Stomach (tissue), 4 donors: Measurements from ENCODE around the gene MRPS6.

Experiments
- EP300 ChIP-seq: sonication (generic); formaldehyde crosslinking; IDR thresholded peaks from one replicate; pipeline ENCODE4 v1.6.1; 2017; ENCODE audit warnings: antibody characterized with exemption
- POLR2A ChIP-seq, 4 donors: fragments of 450-650 bp; IDR thresholded peaks; one replicate each; pipeline ENCODE4 v1.6.1; 2016; ENCODE audit warnings: antibody characterized with exemption in 4 of 4, control low read depth in 2 of 4, mild to moderate bottlenecking in 1 of 4, moderate library complexity in 1 of 4
- POLR2AphosphoS5 ChIP-seq, 3 donors: sonication (generic); formaldehyde crosslinking; IDR thresholded peaks; one replicate each; pipeline ENCODE4 v1.6.1; 2016; ENCODE audit warnings: antibody characterized with exemption in 3 of 3
- TF ChIP-seq, protein P1 (sequence below), 7 experiments: fragments of 450-650 bp in 4 of 7; fragments of 200-600 bp in 3 of 7; sonication (generic) in 3 of 7; IDR thresholded peaks; one replicate each; pipeline ENCODE4 v1.5.1; 2016 to 2019; ENCODE audit warnings: antibody characterized with exemption in 7 of 7, control low read depth in 2 of 7, mild to moderate bottlenecking in 1 of 7

DNA sequence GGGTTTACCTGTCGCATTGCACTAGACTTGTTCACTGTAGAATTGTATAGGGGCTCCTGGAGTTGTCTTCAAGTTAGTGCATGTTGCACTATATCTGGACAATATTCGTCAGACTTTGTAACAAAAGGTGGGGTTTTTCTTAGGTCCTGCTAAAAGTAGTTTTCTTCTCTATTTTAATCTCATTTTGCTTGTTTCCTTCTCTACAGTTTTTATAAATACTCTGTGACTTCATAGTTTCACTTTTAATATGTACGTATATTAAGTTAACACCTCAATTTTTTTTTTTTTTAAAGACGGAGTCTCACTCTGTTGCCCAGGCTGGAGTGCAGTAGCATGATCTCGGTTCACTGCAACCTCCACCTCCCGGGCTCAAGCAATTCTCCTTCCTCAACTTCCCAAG is 26.5 kb upstream of the MRPS6 start:
- TF ChIP-seq, protein P1, sequence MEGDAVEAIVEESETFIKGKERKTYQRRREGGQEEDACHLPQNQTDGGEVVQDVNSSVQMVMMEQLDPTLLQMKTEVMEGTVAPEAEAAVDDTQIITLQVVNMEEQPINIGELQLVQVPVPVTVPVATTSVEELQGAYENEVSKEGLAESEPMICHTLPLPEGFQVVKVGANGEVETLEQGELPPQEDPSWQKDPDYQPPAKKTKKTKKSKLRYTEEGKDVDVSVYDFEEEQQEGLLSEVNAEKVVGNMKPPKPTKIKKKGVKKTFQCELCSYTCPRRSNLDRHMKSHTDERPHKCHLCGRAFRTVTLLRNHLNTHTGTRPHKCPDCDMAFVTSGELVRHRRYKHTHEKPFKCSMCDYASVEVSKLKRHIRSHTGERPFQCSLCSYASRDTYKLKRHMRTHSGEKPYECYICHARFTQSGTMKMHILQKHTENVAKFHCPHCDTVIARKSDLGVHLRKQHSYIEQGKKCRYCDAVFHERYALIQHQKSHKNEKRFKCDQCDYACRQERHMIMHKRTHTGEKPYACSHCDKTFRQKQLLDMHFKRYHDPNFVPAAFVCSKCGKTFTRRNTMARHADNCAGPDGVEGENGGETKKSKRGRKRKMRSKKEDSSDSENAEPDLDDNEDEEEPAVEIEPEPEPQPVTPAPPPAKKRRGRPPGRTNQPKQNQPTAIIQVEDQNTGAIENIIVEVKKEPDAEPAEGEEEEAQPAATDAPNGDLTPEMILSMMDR (IDR thresholded peaks at IDR 0.05), result no peak
- TF ChIP-seq POLR2A (IDR thresholded peaks at IDR 0.05) (no peak), EP300 (no peak), POLR2AphosphoS5 (IDR thresholded peaks at IDR 0.05) (no peak)
